A673 (cell line): ENCODE results near the gene RSBN1. TPM values are rescaled to one million over a fixed set of nuclear protein-coding genes. Genes with fewer than 3 reads are reported as not detected.

ENCODE experiments used
- BruUV-seq: library from RNA; stranded (reverse); fragments of 400-500 nt; replicated peaks from 2 replicates; lab custom pipeline; 2021; lab: Mats Ljungman, UMichigan
- CTCF ChIA-PET: fragments of 300-600 bp; sonication (Branson Sonifier 250); formaldehyde crosslinking; loops from one replicate; lab custom pipeline; 2022; ENCODE audit warnings: antibody characterized with exemption; lab: Charles Lee
- POLR2A ChIA-PET: fragments of 300-600 bp; sonication (Branson Sonifier 250); formaldehyde crosslinking; loops from one replicate; lab custom pipeline; 2022; ENCODE audit warnings: antibody characterized with exemption; ENCODE audit not compliant: low non-redundant PET; lab: Charles Lee
- DNase-seq: peaks from one replicate; pipeline ENCODE4 v3.0.0-alpha.2; 2015; ENCODE audit warnings: low spot score
- H3K27ac ChIP-seq: fragments of 200-600 bp; sonication (generic); 2 replicates; pipeline ENCODE4 v1.5.1; 2016; ENCODE audit warnings: mixed run types, low read depth, mild to moderate bottlenecking, mixed read lengths, antibody characterized with exemption, low read length; ENCODE audit not compliant: poor library complexity, severe bottlenecking
- H3K27me3 ChIP-seq: fragments of 200-600 bp; sonication (generic); replicated peaks from 2 replicates; pipeline ENCODE4 v1.6.1; 2017; ENCODE audit warnings: mixed run types, low read depth, mild to moderate bottlenecking, mixed read lengths, antibody characterized with exemption, low read length; ENCODE audit not compliant: insufficient read depth, poor library complexity
- H3K36me3 ChIP-seq: fragments of 200-600 bp; sonication (generic); 2 replicates; pipeline ENCODE4 v1.6.1; 2016; ENCODE audit warnings: mixed run types, mild to moderate bottlenecking, mixed read lengths, antibody characterized with exemption, low read length; ENCODE audit not compliant: insufficient read depth, poor library complexity, severe bottlenecking
- H3K4me1 ChIP-seq: fragments of 200-600 bp; sonication (generic); 2 replicates; pipeline ENCODE4 v1.6.1; 2017; ENCODE audit warnings: mixed run types, mild to moderate bottlenecking, mixed read lengths, antibody characterized with exemption, low read length; ENCODE audit not compliant: insufficient read depth, poor library complexity, severe bottlenecking
- H3K4me3 ChIP-seq: fragments of 200-600 bp; sonication (generic); 2 replicates; pipeline ENCODE4 v1.5.1; 2016; ENCODE audit warnings: low read depth, mixed run types, mild to moderate bottlenecking, mixed read lengths, low read length; ENCODE audit not compliant: poor library complexity, severe bottlenecking
- H3K9me3 ChIP-seq: fragments of 200-600 bp; sonication (generic); 2 replicates; pipeline ENCODE4 v1.6.1; 2016; ENCODE audit warnings: mixed run types, low read depth, mild to moderate bottlenecking, mixed read lengths, antibody characterized with exemption, low read length; ENCODE audit not compliant: poor library complexity, severe bottlenecking
- EZH2 ChIP-seq: fragments of 200-600 bp; sonication (generic); IDR thresholded peaks from 2 replicates; pipeline ENCODE4 v1.6.1; 2017; ENCODE audit warnings: borderline replicate concordance, low read depth, mild to moderate bottlenecking, mixed read lengths, antibody characterized with exemption, low read length; ENCODE audit not compliant: poor library complexity, severe bottlenecking
- intact Hi-C: fragments of 100-400 bp; cut with micrococcal nuclease; formaldehyde crosslinking; loops from one replicate; pipeline ENCODE4 v1.10.0; 2022; ENCODE audit not compliant: unreplicated experiment
- total RNA-seq: library from RNA; stranded (reverse); gene quantifications from 2 replicates; pipeline ENCODE4 v1.2.3, GENCODE V29; 2021
- TF ChIP-seq, protein P1 (sequence below): fragments of 300-800, 200-600 bp; sonication (generic); conservative IDR thresholded peaks from 2 replicates; pipeline ENCODE4 v1.5.1; 2017; ENCODE audit warnings: low read depth, mild to moderate bottlenecking, antibody characterized with exemption, low read length, moderate library complexity, mixed read lengths

Gene RSBN1
- total RNA-seq, 1 experiment from 2014 or later, result 18.3 TPM

DNA sequence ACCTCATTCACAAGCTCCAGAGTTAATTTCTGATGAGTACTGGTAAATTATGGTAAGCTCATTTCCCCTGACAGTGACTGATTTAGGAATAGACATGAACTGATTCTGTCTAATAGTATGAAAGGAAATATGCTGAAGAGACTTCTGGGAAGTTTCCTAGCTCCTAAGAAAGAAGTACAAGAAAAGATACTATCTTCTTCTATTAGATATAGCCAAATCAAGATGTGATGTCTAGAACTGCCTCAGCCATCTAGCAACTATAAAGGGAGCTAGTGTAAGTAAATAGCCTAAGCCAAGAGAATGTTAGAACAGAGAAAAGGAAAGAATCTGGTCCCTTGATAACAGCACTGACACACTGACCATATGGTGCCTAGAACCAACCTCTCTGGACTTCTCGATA is 42.2 kb downstream of the RSBN1 start:
- POLR2A ChIA-PET, result no interaction called here
- no TSS peak for BruUV-seq
- Histone ChIP-seq H3K4me1 (peaks cover 27% of the 10 kb centered on the region), H3K27ac (no peak overlapping the region), H3K36me3 (peaks cover 24% of the 10 kb centered on the region), H3K4me3 (no peak overlapping the region), H3K27me3 (no peaks in the 10 kb centered on the region), H3K9me3 (no peaks in the 10 kb centered on the region)
- CTCF ChIA-PET, result no interaction called here
- TF ChIP-seq, protein P1, sequence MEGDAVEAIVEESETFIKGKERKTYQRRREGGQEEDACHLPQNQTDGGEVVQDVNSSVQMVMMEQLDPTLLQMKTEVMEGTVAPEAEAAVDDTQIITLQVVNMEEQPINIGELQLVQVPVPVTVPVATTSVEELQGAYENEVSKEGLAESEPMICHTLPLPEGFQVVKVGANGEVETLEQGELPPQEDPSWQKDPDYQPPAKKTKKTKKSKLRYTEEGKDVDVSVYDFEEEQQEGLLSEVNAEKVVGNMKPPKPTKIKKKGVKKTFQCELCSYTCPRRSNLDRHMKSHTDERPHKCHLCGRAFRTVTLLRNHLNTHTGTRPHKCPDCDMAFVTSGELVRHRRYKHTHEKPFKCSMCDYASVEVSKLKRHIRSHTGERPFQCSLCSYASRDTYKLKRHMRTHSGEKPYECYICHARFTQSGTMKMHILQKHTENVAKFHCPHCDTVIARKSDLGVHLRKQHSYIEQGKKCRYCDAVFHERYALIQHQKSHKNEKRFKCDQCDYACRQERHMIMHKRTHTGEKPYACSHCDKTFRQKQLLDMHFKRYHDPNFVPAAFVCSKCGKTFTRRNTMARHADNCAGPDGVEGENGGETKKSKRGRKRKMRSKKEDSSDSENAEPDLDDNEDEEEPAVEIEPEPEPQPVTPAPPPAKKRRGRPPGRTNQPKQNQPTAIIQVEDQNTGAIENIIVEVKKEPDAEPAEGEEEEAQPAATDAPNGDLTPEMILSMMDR, result no peak
- TF ChIP-seq EZH2, result no peak
- intact Hi-C loops, result no loop called here
- DNase-seq, result peak; percentile 42

DNA sequence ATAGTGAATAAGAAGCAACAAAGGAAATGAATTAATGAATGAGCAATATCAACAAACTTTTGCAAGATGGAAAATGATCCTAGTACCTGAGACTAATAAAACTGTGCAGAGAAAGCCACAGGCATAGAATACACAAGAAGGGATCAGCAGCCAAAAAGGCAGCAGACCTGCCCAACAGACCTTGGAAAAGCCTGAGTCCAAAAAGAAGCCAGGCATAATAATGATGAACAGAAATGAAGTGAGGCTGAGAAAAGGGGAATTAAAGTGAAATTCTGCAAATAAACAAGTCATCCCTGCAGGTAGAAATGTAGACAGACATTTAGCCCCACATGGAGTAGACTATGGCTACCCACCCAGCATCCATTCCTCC is 42.7 kb downstream of the RSBN1 start:
- Histone ChIP-seq H3K27ac (no peak overlapping the region), H3K27me3 (no peaks in the 10 kb centered on the region), H3K4me1 (peaks cover 32% of the 10 kb centered on the region), H3K4me3 (no peak overlapping the region), H3K9me3 (no peaks in the 10 kb centered on the region), H3K36me3 (peaks cover 24% of the 10 kb centered on the region)
- CTCF ChIA-PET, result no interaction called here
- POLR2A ChIA-PET, result no interaction called here
- intact Hi-C loops, result no loop called here
- BruUV-seq, result no TSS peak
- DNase-seq, result no peak
- TF ChIP-seq, protein P1, result no peak
- no peak for TF ChIP-seq EZH2

DNA sequence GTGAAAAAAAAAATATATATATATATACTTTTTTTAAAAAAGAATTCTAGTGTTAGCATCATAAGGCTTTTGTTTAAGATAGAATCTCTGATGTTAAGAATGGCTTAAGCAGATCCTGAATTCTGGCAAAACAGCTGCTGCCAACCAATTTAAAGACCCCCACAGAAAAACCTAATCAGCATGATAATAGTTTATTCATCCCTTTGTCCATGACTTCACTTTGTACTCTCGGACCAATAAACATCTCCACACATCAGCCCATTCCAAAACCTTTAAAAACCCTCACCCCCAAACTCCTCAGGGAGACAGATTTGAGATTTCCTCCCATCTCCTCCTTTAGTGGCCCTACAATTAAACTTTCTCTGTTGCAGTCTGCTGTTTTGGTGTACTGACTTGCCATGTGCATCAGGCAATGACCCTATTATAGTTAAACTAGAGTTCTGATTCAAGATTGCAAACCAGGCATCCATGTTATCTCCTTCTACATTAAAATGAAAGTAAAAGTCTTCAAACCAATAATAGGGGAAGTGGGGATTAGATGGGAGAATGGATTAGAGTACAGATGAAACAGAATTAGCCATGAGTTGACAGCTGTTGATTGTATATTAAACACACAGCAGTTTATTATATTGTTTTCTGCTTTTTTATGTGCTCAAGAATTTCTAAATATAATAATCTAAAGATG is 43.2 kb downstream of the RSBN1 start:
- no TSS peak for BruUV-seq
- Histone ChIP-seq H3K27ac (no peak overlapping the region), H3K9me3 (no peaks in the 10 kb centered on the region), H3K27me3 (no peaks in the 10 kb centered on the region), H3K4me3 (no peak overlapping the region), H3K36me3 (peaks cover 24% of the 10 kb centered on the region), H3K4me1 (peaks cover 33% of the 10 kb centered on the region)
- POLR2A ChIA-PET, result no interaction called here
- TF ChIP-seq EZH2, result no peak
- TF ChIP-seq, protein P1, result no peak
- CTCF ChIA-PET, result no interaction called here
- intact Hi-C loops, result no loop called here
- DNase-seq, result peak; percentile 15
